Measurements from ENCODE around the gene FBXO28. TPM values are rescaled to one million over a fixed set of nuclear protein-coding genes. Genes with fewer than 3 reads are reported as not detected.

Gene FBXO28
- polyA plus RNA-seq, 1 of the 3 experiments (the other 2 are of a cell fraction): 8.1 TPM

GRCh38 chr1:224118688-224119087, 4.8 kb downstream of the FBXO28 start:
- H3K9ac ChIP-seq: no peak overlapping the region
- no peak for DNase-seq
- no peak overlapping the region for H3K27ac ChIP-seq (ENCODE audit: low read depth in 2 of 2, low read length in 1 of 2)
- H3K27me3 ChIP-seq (ENCODE audit: insufficient read depth): no peaks in the 10 kb centered on the region
- ChIA-PET POLR2A (interaction anchor here (0.6 kb wide), 1 partner anchor 422 kb away, joined by 3 read pairs; no protein-coding TSS in a partner anchor), CTCF (interaction anchor here (0.6 to 5.0 kb wide), 4 partner anchors 16 to 338 kb away, joined by 3 to 32 read pairs (median 4); no protein-coding TSS in a partner anchor)
- TF ChIP-seq, protein P1, sequence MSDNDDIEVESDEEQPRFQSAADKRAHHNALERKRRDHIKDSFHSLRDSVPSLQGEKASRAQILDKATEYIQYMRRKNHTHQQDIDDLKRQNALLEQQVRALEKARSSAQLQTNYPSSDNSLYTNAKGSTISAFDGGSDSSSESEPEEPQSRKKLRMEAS (IDR thresholded peaks at IDR 0.05; ENCODE audit: low read depth): no peak
- no peak overlapping the region for H3K4me2 ChIP-seq
- peaks cover 3 to 15% of the 10 kb centered on the region in 2 experiments for H3K36me3 ChIP-seq (replicated peaks in 1 of 2; ENCODE audit: control insufficient read depth in 1 of 2, insufficient read depth in 2 of 2, low read length in 1 of 2)
- H3F3A ChIP-seq (replicated peaks; ENCODE audit: insufficient read depth): peaks cover 5% of the 10 kb centered on the region
- H3K4me3 ChIP-seq (ENCODE audit: low read depth in 2 of 2, low read length in 1 of 2): no peak overlapping the region
- peaks cover 0 to 16% of the 10 kb centered on the region in 2 experiments; a peak in 3 of 4 replicates for H3K4me1 ChIP-seq (ENCODE audit: control insufficient read depth in 1 of 2, insufficient read depth in 2 of 2, low read depth in 1 of 2, low read length in 1 of 2)
- H3K9me2 ChIP-seq: no peaks in the 10 kb centered on the region
- no peak overlapping the region for H2AFZ ChIP-seq (ENCODE audit: low read depth)
- peaks cover 99% of the 10 kb centered on the region for H3K79me2 ChIP-seq (ENCODE audit: insufficient read depth)
- H3K9me3 ChIP-seq: no peaks in the 10 kb centered on the region
- H4K20me1 ChIP-seq (ENCODE audit: insufficient read depth): peaks cover 19% of the 10 kb centered on the region
- WGBS (ENCODE audit: low lambda C conversion rate): 93% methylated on average over 1 of the region's 1 CpG

DNA sequence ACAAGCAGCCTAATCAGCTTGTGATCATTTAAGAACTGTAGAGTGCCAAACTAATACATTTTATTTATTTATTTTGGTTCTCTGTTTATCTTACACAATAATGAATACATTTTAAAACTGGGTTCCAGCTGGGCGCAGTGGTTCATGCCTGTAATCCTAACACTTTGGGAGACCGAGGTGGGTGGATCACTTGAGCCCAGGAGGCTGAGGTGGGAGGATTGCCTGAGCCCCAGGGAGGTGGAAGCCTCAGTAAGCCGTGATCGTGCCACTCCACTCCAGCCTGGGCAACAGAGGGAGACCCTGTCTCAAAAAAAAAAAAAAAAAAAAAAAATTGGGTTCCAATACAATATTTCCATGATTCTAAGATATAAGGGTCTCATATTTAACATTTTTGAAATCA, 9.2 kb downstream of the FBXO28 start:
- Histone ChIP-seq H2AFZ (ENCODE audit: low read depth) (no peak overlapping the region), H3K9ac (no peak overlapping the region), H3K4me3 (ENCODE audit: low read depth in 2 of 2, low read length in 1 of 2) (no peak overlapping the region), H3K4me1 (ENCODE audit: control insufficient read depth in 1 of 2, insufficient read depth in 2 of 2, low read depth in 1 of 2, low read length in 1 of 2) (peaks cover 0 to 6% of the 10 kb centered on the region in 2 experiments; a peak in 2 of 4 replicates), H3F3A (replicated peaks; ENCODE audit: insufficient read depth) (peaks cover 12% of the 10 kb centered on the region), H3K9me2 (no peaks in the 10 kb centered on the region), H3K4me2 (no peak overlapping the region), H3K79me2 (ENCODE audit: insufficient read depth) (peaks cover 100% of the 10 kb centered on the region), H3K27me3 (ENCODE audit: insufficient read depth) (no peaks in the 10 kb centered on the region), H3K36me3 (replicated peaks in 1 of 2; ENCODE audit: control insufficient read depth in 1 of 2, insufficient read depth in 2 of 2, low read length in 1 of 2) (peaks cover 7 to 15% of the 10 kb centered on the region in 2 experiments), H4K20me1 (ENCODE audit: insufficient read depth) (peaks cover 32% of the 10 kb centered on the region), H3K9me3 (no peaks in the 10 kb centered on the region), H3K27ac (ENCODE audit: low read depth in 2 of 2, low read length in 1 of 2) (no peak overlapping the region)
- TF ChIP-seq RFX5 (IDR thresholded peaks at IDR 0.05; ENCODE audit: low read length) (no peak), ELF1 (IDR thresholded peaks at IDR 0.05) (no peak), PBX3 (IDR thresholded peaks at IDR 0.05) (no peak), ZBTB33 (IDR thresholded peaks at IDR 0.05; ENCODE audit: borderline replicate concordance, low read depth) (no peak), YY1 (IDR thresholded peaks at IDR 0.05; ENCODE audit: low read depth) (no peak), POLR2AphosphoS5 (IDR thresholded peaks at IDR 0.05; ENCODE audit: low read depth, low read length) (no peak), RAD21 (IDR thresholded peaks at IDR 0.05; ENCODE audit: low read length) (no peak), JUND (IDR thresholded peaks at IDR 0.05) (no peak), TCF12 (IDR thresholded peaks at IDR 0.05) (no peak), MEF2A (IDR thresholded peaks at IDR 0.05; ENCODE audit: borderline replicate concordance, low read depth) (no peak), MXI1 (IDR thresholded peaks at IDR 0.05; ENCODE audit: low read depth, low read length) (no peak), CHD2 (IDR thresholded peaks at IDR 0.05; ENCODE audit: low read length, partially characterized antibody) (no peak), EZH2phosphoT487 (IDR thresholded peaks at IDR 0.05; ENCODE audit: borderline replicate concordance, low read depth) (no peak), TAF1 (IDR thresholded peaks at IDR 0.05; ENCODE audit: borderline replicate concordance, low read depth, low read length) (no peak), RXRA (IDR thresholded peaks at IDR 0.05; ENCODE audit: borderline replicate concordance, low read depth) (no peak), NFIC (IDR thresholded peaks at IDR 0.05; ENCODE audit: borderline replicate concordance) (no peak), NRF1 (IDR thresholded peaks at IDR 0.05; ENCODE audit: low read depth, low read length) (no peak)
- TF ChIP-seq, protein P2, sequence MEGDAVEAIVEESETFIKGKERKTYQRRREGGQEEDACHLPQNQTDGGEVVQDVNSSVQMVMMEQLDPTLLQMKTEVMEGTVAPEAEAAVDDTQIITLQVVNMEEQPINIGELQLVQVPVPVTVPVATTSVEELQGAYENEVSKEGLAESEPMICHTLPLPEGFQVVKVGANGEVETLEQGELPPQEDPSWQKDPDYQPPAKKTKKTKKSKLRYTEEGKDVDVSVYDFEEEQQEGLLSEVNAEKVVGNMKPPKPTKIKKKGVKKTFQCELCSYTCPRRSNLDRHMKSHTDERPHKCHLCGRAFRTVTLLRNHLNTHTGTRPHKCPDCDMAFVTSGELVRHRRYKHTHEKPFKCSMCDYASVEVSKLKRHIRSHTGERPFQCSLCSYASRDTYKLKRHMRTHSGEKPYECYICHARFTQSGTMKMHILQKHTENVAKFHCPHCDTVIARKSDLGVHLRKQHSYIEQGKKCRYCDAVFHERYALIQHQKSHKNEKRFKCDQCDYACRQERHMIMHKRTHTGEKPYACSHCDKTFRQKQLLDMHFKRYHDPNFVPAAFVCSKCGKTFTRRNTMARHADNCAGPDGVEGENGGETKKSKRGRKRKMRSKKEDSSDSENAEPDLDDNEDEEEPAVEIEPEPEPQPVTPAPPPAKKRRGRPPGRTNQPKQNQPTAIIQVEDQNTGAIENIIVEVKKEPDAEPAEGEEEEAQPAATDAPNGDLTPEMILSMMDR (IDR thresholded peaks at IDR 0.05): no peak
- ChIA-PET CTCF (no interaction called here), POLR2A (no interaction called here)
- WGBS (ENCODE audit: low lambda C conversion rate): 91% methylated on average over 4 of the region's 4 CpGs
- no peak for DNase-seq

Measured in SK-N-SH (cell line).